Astrocyte (in vitro differentiated cells and primary cell): Measurements from ENCODE around the gene LSM10. TPM values are rescaled to one million over a fixed set of nuclear protein-coding genes. Genes with fewer than 3 reads are reported as not detected.

Experiments
- DNase-seq: peaks from one replicate; pipeline ENCODE4 v3.0.0-alpha.2; 2010; ENCODE audit warnings: low read depth
- FAIRE-seq: peaks from 2 replicates; lab custom pipeline; 2011; peaks lifted over from hg19 to GRCh38; lab: Jason Lieb, UNC
- H2AFZ ChIP-seq: 2 replicates; pipeline ENCODE4 v1.6.0; 2012; ENCODE audit warnings: low read depth, low read length, inconsistent platforms
- H3K27ac ChIP-seq: 2 replicates; pipeline ENCODE4 v1.5.1; 2011; ENCODE audit warnings: low read depth, low read length, inconsistent platforms
- H3K27me3 ChIP-seq: 2 replicates; pipeline ENCODE4 v1.6.0; 2011; ENCODE audit warnings: low read length, inconsistent platforms; ENCODE audit not compliant: insufficient read depth
- H3K36me3 ChIP-seq: 2 replicates; pipeline ENCODE4 v1.5.1; 2011; ENCODE audit warnings: low read length, inconsistent platforms; ENCODE audit not compliant: insufficient read depth
- H3K4me1 ChIP-seq: 2 replicates; pipeline ENCODE4 v1.5.1; 2011; ENCODE audit warnings: low read length, inconsistent platforms; ENCODE audit not compliant: insufficient read depth
- H3K4me2 ChIP-seq: 2 replicates; pipeline ENCODE4 v1.6.0; 2012; ENCODE audit warnings: low read length, inconsistent platforms
- H3K4me3 ChIP-seq: 2 replicates; pipeline ENCODE4 v1.5.1; 2011; ENCODE audit warnings: low read depth, mild to moderate bottlenecking, low read length, inconsistent platforms; ENCODE audit not compliant: insufficient read depth
- H3K79me2 ChIP-seq: 2 replicates; pipeline ENCODE4 v1.6.0; 2012; ENCODE audit warnings: mild to moderate bottlenecking, low read length, inconsistent platforms; ENCODE audit not compliant: insufficient read depth
- H3K9ac ChIP-seq: 2 replicates; pipeline ENCODE4 v1.6.0; 2012; ENCODE audit warnings: mild to moderate bottlenecking, low read length, inconsistent platforms
- H3K9me3 ChIP-seq: 2 replicates; pipeline ENCODE4 v1.5.1; 2012; ENCODE audit warnings: low read depth, mild to moderate bottlenecking, low read length, inconsistent platforms; ENCODE audit not compliant: insufficient read depth
- H4K20me1 ChIP-seq: 2 replicates; pipeline ENCODE4 v1.6.0; 2012; ENCODE audit warnings: low read length, inconsistent platforms; ENCODE audit not compliant: insufficient read depth
- H3K27ac Mint-ChIP-seq: one replicate; pipeline ENCODE4 v1.8.0; 2021; ENCODE audit warnings: mild to moderate bottlenecking, mixed read lengths; ENCODE audit not compliant: unreplicated experiment
- H3K27me3 Mint-ChIP-seq: one replicate; pipeline ENCODE4 v1.8.0; 2021; ENCODE audit warnings: low read depth, mixed read lengths; ENCODE audit not compliant: unreplicated experiment
- H3K36me3 Mint-ChIP-seq: one replicate; pipeline ENCODE4 v1.8.0; 2021; ENCODE audit warnings: low read depth, mixed read lengths; ENCODE audit not compliant: unreplicated experiment
- H3K4me1 Mint-ChIP-seq: one replicate; pipeline ENCODE4 v1.8.0; 2021; ENCODE audit warnings: low read depth, mixed read lengths; ENCODE audit not compliant: unreplicated experiment
- H3K4me3 Mint-ChIP-seq: one replicate; pipeline ENCODE4 v1.8.0; 2021; ENCODE audit warnings: mild to moderate bottlenecking, moderate library complexity, mixed read lengths; ENCODE audit not compliant: unreplicated experiment
- H3K9me3 Mint-ChIP-seq: one replicate; pipeline ENCODE4 v1.8.0; 2021; ENCODE audit warnings: mild to moderate bottlenecking, mixed read lengths; ENCODE audit not compliant: unreplicated experiment
- EZH2 ChIP-seq: IDR thresholded peaks from 2 replicates; pipeline ENCODE4 v1.6.1; 2012; ENCODE audit warnings: mild to moderate bottlenecking, low read length, inconsistent platforms; ENCODE audit not compliant: insufficient read depth
- total RNA-seq: library from RNA; stranded (reverse); gene quantifications from 2 replicates; pipeline ENCODE4 v1.2.1, GENCODE V29; 2021
- TF ChIP-seq, protein P1 (sequence below): IDR thresholded peaks from 2 replicates; pipeline ENCODE4 v1.5.1; 2011; ENCODE audit warnings: low read depth, mild to moderate bottlenecking, inconsistent platforms, low read length, moderate library complexity; ENCODE audit not compliant: insufficient read depth

Gene LSM10
- total RNA-seq, 1 donor from 2014 or later: 48.9 TPM

DNA sequence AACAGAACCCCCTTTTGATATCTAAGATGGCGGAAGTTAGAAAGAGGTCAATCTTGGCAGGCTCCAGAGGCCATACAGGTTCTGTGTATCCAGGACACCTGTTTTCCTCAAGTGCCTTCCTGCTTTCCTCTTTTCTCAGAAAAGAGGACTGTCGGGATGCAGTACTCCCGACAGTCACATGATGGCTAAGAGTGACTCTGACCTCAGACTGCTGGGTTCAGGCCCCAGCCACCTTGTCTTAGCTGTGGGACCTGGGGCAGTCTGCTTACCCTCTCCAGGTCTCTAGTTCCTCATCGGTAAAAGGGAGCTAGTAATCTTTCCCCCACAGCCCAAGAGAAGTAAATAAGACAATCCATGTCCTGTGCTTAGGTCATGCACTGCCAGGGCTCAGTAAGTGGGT is 41.9 kb downstream of the LSM10 start:
- peaks cover 44% of the 10 kb centered on the region for H3K4me1 Mint-ChIP-seq
- H3K9ac ChIP-seq: no peak overlapping the region

DNA sequence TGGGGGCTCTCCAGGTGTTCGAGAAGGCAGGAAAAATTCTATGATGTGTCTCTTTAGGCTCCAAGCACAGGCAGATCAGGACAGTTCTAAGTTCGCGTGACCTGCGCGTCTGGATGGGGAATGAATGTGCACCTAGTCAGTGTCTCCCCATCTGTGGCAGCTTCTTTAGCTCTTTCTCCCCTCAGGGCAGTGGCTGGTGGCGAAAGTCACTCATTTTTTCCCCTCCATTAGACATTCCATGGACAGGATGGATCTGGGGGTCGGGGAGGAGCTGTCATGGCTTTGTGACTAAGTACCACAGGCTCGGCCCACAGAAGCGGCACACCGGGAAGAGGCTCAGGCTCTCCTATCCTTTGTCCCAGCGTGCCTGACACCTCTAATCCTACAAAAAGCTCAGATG is 43.2 kb downstream of the LSM10 start:
- H3K27me3 Mint-ChIP-seq: no peaks in the 10 kb centered on the region

More for the DNA sequence above, 41.9 kb downstream of the LSM10 start:
- H2AFZ ChIP-seq: no peak overlapping the region
- no peaks in the 10 kb centered on the region for H3K27me3 Mint-ChIP-seq
- H3K4me1 ChIP-seq: peaks cover 29% of the 10 kb centered on the region
- peaks cover 32% of the 10 kb centered on the region for H3K79me2 ChIP-seq
- H3K9me3 ChIP-seq: no peaks in the 10 kb centered on the region
- no peak for FAIRE-seq
- H3K36me3 ChIP-seq: peaks cover 30% of the 10 kb centered on the region
- peaks cover 2% of the 10 kb centered on the region for H3K9me3 Mint-ChIP-seq
- no peak overlapping the region for H3K4me3 ChIP-seq
- DNase-seq: no peak
- H3K27me3 ChIP-seq: no peaks in the 10 kb centered on the region
- TF ChIP-seq EZH2: no peak
- TF ChIP-seq, protein P1, sequence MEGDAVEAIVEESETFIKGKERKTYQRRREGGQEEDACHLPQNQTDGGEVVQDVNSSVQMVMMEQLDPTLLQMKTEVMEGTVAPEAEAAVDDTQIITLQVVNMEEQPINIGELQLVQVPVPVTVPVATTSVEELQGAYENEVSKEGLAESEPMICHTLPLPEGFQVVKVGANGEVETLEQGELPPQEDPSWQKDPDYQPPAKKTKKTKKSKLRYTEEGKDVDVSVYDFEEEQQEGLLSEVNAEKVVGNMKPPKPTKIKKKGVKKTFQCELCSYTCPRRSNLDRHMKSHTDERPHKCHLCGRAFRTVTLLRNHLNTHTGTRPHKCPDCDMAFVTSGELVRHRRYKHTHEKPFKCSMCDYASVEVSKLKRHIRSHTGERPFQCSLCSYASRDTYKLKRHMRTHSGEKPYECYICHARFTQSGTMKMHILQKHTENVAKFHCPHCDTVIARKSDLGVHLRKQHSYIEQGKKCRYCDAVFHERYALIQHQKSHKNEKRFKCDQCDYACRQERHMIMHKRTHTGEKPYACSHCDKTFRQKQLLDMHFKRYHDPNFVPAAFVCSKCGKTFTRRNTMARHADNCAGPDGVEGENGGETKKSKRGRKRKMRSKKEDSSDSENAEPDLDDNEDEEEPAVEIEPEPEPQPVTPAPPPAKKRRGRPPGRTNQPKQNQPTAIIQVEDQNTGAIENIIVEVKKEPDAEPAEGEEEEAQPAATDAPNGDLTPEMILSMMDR: no peak
- no peak overlapping the region for H3K27ac ChIP-seq
- H3K36me3 Mint-ChIP-seq: peaks cover 43% of the 10 kb centered on the region
- no peak overlapping the region for H3K27ac Mint-ChIP-seq
- H3K4me3 Mint-ChIP-seq: no peak overlapping the region
- H3K4me2 ChIP-seq: no peak overlapping the region
- H4K20me1 ChIP-seq: peaks cover 22% of the 10 kb centered on the region

More for the DNA sequence above, 43.2 kb downstream of the LSM10 start:
- no peaks in the 10 kb centered on the region for H3K9me3 Mint-ChIP-seq
- H3K4me1 ChIP-seq: peaks cover 42% of the 10 kb centered on the region
- TF ChIP-seq, protein P1: no peak
- no peak for TF ChIP-seq EZH2
- H3K9me3 ChIP-seq: no peaks in the 10 kb centered on the region
- H3K27me3 ChIP-seq: no peaks in the 10 kb centered on the region
- DNase-seq (no peak), FAIRE-seq (no peak)
- H3K79me2 ChIP-seq: peaks cover 22% of the 10 kb centered on the region
- peaks cover 37% of the 10 kb centered on the region for H3K36me3 Mint-ChIP-seq
- no peak overlapping the region for H3K4me3 Mint-ChIP-seq
- H3K9ac ChIP-seq: no peak overlapping the region
- no peak overlapping the region for H2AFZ ChIP-seq
- peaks cover 45% of the 10 kb centered on the region for H3K4me1 Mint-ChIP-seq
- H3K4me3 ChIP-seq: no peak overlapping the region
- H4K20me1 ChIP-seq: peaks cover 12% of the 10 kb centered on the region
- no peak overlapping the region for H3K27ac ChIP-seq
- peaks cover 30% of the 10 kb centered on the region for H3K36me3 ChIP-seq
- no peak overlapping the region for H3K4me2 ChIP-seq
- H3K27ac Mint-ChIP-seq: no peak overlapping the region
